ENCODE data around the gene ADK. TPM values are rescaled to one million over a fixed set of nuclear protein-coding genes. Genes with fewer than 3 reads are reported as not detected.
A peak's percentile ranks its signal among the peaks of the same experiment; 100 is the strongest.
"Not testable (repeated sequence)": the region's sequence is repeated elsewhere in the genome, so short reads cannot be mapped to it uniquely, and the experiment has no call there.

ADK gene
- total RNA-seq, 1 donor from 2014 or later, result 63.2 TPM

- no peak for DNase-seq (ENCODE audit: low read depth, low spot score)
Observed at GRCh38 chr10:74344306-74344705, 193.3 kb downstream of the ADK start.

- no peak for DNase-seq (ENCODE audit: low read depth, low spot score)
Observed at GRCh38 chr10:74347522-74347921, 196.5 kb downstream of the ADK start.

GRCh38 chr10:74353021-74353420, 202.0 kb downstream of the ADK start:
- DNase-seq (ENCODE audit: low read depth, low spot score), result not testable (repeated sequence)

- DNase-seq (ENCODE audit: low read depth, low spot score), result no peak
Observed at GRCh38 chr10:74361678-74362077, 210.7 kb downstream of the ADK start.

- DNase-seq (ENCODE audit: low read depth, low spot score), result no peak
Observed at GRCh38 chr10:74363727-74364126, 212.7 kb downstream of the ADK start.

GRCh38 chr10:74365109-74365508, 214.1 kb downstream of the ADK start:
- no peak for DNase-seq (ENCODE audit: low read depth, low spot score)

GRCh38 chr10:74371696-74372095, 220.7 kb downstream of the ADK start:
- no peak for DNase-seq (ENCODE audit: low read depth, low spot score)

GRCh38 chr10:74373059-74373458, 222.0 kb downstream of the ADK start:
- no peak for DNase-seq (ENCODE audit: low read depth, low spot score)

GRCh38 chr10:74377476-74377875, 226.5 kb downstream of the ADK start:
- no peak for DNase-seq (ENCODE audit: low read depth, low spot score)

GRCh38 chr10:74379474-74379873, 228.5 kb downstream of the ADK start:
- DNase-seq (ENCODE audit: low read depth, low spot score), result no peak

GRCh38 chr10:74380795-74381194, 229.8 kb downstream of the ADK start:
- no peak for DNase-seq (ENCODE audit: low read depth, low spot score)

- DNase-seq (ENCODE audit: low read depth, low spot score), result no peak
Observed at GRCh38 chr10:74381291-74381853, 230.4 kb downstream of the ADK start.

- no peak for DNase-seq (ENCODE audit: low read depth, low spot score)
Observed at GRCh38 chr10:74382663-74383062, 231.6 kb downstream of the ADK start.

- no peak for DNase-seq (ENCODE audit: low read depth, low spot score)
Observed at GRCh38 chr10:74383642-74384041, 232.6 kb downstream of the ADK start.

GRCh38 chr10:74384615-74385183, 233.7 kb downstream of the ADK start:
- no peak for DNase-seq (ENCODE audit: low read depth, low spot score)

- no peak for DNase-seq (ENCODE audit: low read depth, low spot score)
Observed at GRCh38 chr10:74388801-74389200, 237.8 kb downstream of the ADK start.

GRCh38 chr10:74391786-74392185, 240.8 kb downstream of the ADK start:
- peak; percentile 24 for DNase-seq (ENCODE audit: low read depth, low spot score)

- no peak for DNase-seq (ENCODE audit: low read depth, low spot score)
Observed at GRCh38 chr10:74394416-74394969, 243.5 kb downstream of the ADK start.

- no peak for DNase-seq (ENCODE audit: low read depth, low spot score)
Observed at GRCh38 chr10:74400186-74400585, 249.2 kb downstream of the ADK start.

- no peak for DNase-seq (ENCODE audit: low read depth, low spot score)
Observed at GRCh38 chr10:74406006-74406405, 255.0 kb downstream of the ADK start.

- DNase-seq (ENCODE audit: low read depth, low spot score), result no peak
Observed at GRCh38 chr10:74415146-74415839, 264.3 kb downstream of the ADK start.

- no peak for DNase-seq (ENCODE audit: low read depth, low spot score)
Observed at GRCh38 chr10:74417397-74417796, 266.4 kb downstream of the ADK start.

Data from pulmonary artery endothelial cell (primary cell).